IMR-90 (cell line): ENCODE data around the gene CHRNA1.

Experiments
- CTCF ChIP-seq: conservative IDR thresholded peaks from 2 replicates; pipeline ENCODE4 v1.5.1; 2012; ENCODE audit warnings: mild to moderate bottlenecking, low read depth, low read length, improper control_type of control experiment
- ELK1 ChIP-seq: fragments of 150-350 bp; IDR thresholded peaks from 2 replicates; pipeline ENCODE4 v1.6.1; 2016; ENCODE audit warnings: low read depth, mild to moderate bottlenecking, low read length, moderate library complexity, borderline replicate concordance
- MAFK ChIP-seq: IDR thresholded peaks from 2 replicates; pipeline ENCODE4 v1.6.1; 2012; ENCODE audit warnings: low read depth, low read length, improper control_type of control experiment
- MAZ ChIP-seq: IDR thresholded peaks from 2 replicates; pipeline ENCODE4 v1.6.1; 2012; ENCODE audit warnings: low read depth, mild to moderate bottlenecking, low read length, improper control_type of control experiment, moderate library complexity, borderline replicate concordance
- POLR2A ChIP-seq: IDR thresholded peaks from 2 replicates; pipeline ENCODE4 v1.6.1; 2012; ENCODE audit warnings: mild to moderate bottlenecking, low read depth, low read length
- USF2 ChIP-seq: fragments of 150-350 bp; IDR thresholded peaks from 2 replicates; pipeline ENCODE4 v1.6.1; 2017; ENCODE audit warnings: mild to moderate bottlenecking, antibody characterized with exemption, low read length, low read depth

GRCh38 chr2:174805803-174806202 is 41.5 kb upstream of the CHRNA1 start:
- TF ChIP-seq USF2: no peak
- no peak for TF ChIP-seq MAFK
- no peak for TF ChIP-seq CTCF
- no peak for TF ChIP-seq ELK1
- TF ChIP-seq MAZ: no peak
- TF ChIP-seq POLR2A: no peak
